Cardiac fibroblast (primary cell): ENCODE data around the gene MAN1C1.

Experiments
- DNase-seq, 2 donors: peaks; one replicate each; pipeline versions ENCODE4 v3.0.0 to v3.0.0-alpha.2; 2010; ENCODE audit warnings: low read depth in 2 of 2
- H3K4me3 ChIP-seq, 2 donors: replicated peaks in 1 of 2; 1 replicate in 1 of 2; 2 replicates in 1 of 2; pipeline ENCODE4 v1.5.1; 2011; ENCODE audit warnings: low read depth in 2 of 2, low read length in 2 of 2, mild to moderate bottlenecking in 2 of 2, moderate library complexity in 1 of 2
- CTCF ChIP-seq: IDR thresholded peaks from one replicate; pipeline ENCODE4 v1.5.1; 2011; ENCODE audit warnings: low read depth, mild to moderate bottlenecking, low read length, inconsistent platforms

MAN1C1 gene

GRCh38 chr1:25800703-25801377, 184.2 kb downstream of the MAN1C1 start:
- DNase-seq = no peak
- peak overlapping the region; percentile 63 to 67 for H3K4me3 ChIP-seq
- TF ChIP-seq CTCF = no peak

GRCh38 chr1:25802915-25803314, 186.3 kb downstream of the MAN1C1 start:
- H3K4me3 ChIP-seq = no peak overlapping the region
- DNase-seq = no peak

GRCh38 chr1:25803368-25803767, 186.8 kb downstream of the MAN1C1 start:
- DNase-seq = no peak
- H3K4me3 ChIP-seq = no peak overlapping the region
- no peak for TF ChIP-seq CTCF

More at GRCh38 chr1:25802915-25803314, 186.3 kb downstream of the MAN1C1 start:
- no peak for TF ChIP-seq CTCF

- DNase-seq = peak; percentile 40 to 55
- H3K4me3 ChIP-seq = no peak overlapping the region
- no peak for TF ChIP-seq CTCF
These were observed 187.8 kb downstream of the MAN1C1 start for GRCh38 chr1:25804244-25804963.

GRCh38 chr1:25804964-25805862, 188.6 kb downstream of the MAN1C1 start:
- no peak overlapping the region for H3K4me3 ChIP-seq
- no peak for TF ChIP-seq CTCF
- no peak for DNase-seq

GRCh38 chr1:25805863-25806225, 189.3 kb downstream of the MAN1C1 start:
- no peak overlapping the region for H3K4me3 ChIP-seq
- TF ChIP-seq CTCF = no peak
- DNase-seq = peak in 1 of 2 donors; percentile 82
